H1 (cell line): ENCODE data around the gene HELT. TPM values are rescaled to one million over a fixed set of nuclear protein-coding genes. Genes with fewer than 3 reads are reported as not detected.
A peak's percentile ranks its signal among the peaks of the same experiment; 100 is the strongest.

ENCODE experiments used
- CTCF ChIA-PET: fragments of 300-600 bp; sonication (Branson Sonifier 250); formaldehyde crosslinking; loops from one replicate; lab custom pipeline; 2021; ENCODE audit not compliant: partially characterized antibody; lab: Charles Lee
- POLR2A ChIA-PET: fragments of 300-600 bp; sonication (Branson Sonifier 250); formaldehyde crosslinking; loops from one replicate; lab custom pipeline; 2021; ENCODE audit warnings: inconsistent platforms; ENCODE audit not compliant: partially characterized antibody; lab: Charles Lee
- DNase-seq, 2 experiments: peaks; one replicate each; pipeline versions ENCODE4 v3.0.0 to v3.0.0-alpha.2; 2010 to 2022; ENCODE audit warnings: low spot score in 2 of 2, low read depth in 1 of 2, mixed read lengths in 1 of 2
- FAIRE-seq: peaks from 2 replicates; lab custom pipeline; 2011; peaks lifted over from hg19 to GRCh38; lab: Jason Lieb, UNC
- H2AFZ ChIP-seq: 2 replicates; pipeline ENCODE4 v1.8.1; 2012; ENCODE audit warnings: low read length, inconsistent platforms
- H2AK5ac ChIP-seq: 2 replicates; pipeline ENCODE4 v1.6.1; 2013; ENCODE audit warnings: low read depth, low read length
- H2BK120ac ChIP-seq: replicated peaks from 2 replicates; pipeline ENCODE3; 2013; ENCODE audit warnings: low read depth, low read length, inconsistent platforms
- H2BK12ac ChIP-seq: 2 replicates; pipeline ENCODE4 v1.6.1; 2013; ENCODE audit warnings: low read depth, low read length
- H2BK15ac ChIP-seq: 2 replicates; pipeline ENCODE4 v1.6.1; 2013; ENCODE audit warnings: low read length
- H2BK20ac ChIP-seq: 2 replicates; pipeline ENCODE4 v1.6.1; 2013; ENCODE audit warnings: low read length
- H2BK5ac ChIP-seq: 2 replicates; pipeline ENCODE4 v1.6.1; 2013; ENCODE audit warnings: low read depth, low read length
- H3K14ac ChIP-seq: 2 replicates; pipeline ENCODE4 v1.6.1; 2013; ENCODE audit warnings: inconsistent platforms; ENCODE audit not compliant: insufficient read length
- H3K18ac ChIP-seq: 2 replicates; pipeline ENCODE4 v1.6.1; 2013; ENCODE audit warnings: low read length; ENCODE audit errors: extremely low read depth
- H3K23ac ChIP-seq: 2 replicates; pipeline ENCODE4 v1.6.1; 2013; ENCODE audit warnings: inconsistent platforms; ENCODE audit not compliant: insufficient read length
- H3K23me2 ChIP-seq: 2 replicates; pipeline ENCODE4 v1.6.1; 2013; ENCODE audit warnings: low read depth, low read length
- H3K27ac ChIP-seq: 2 replicates; pipeline ENCODE4 v1.6.1; 2011; ENCODE audit warnings: low read depth, low read length, inconsistent platforms
- H3K27me3 ChIP-seq, 4 experiments: replicated peaks in 1 of 4; 1 replicate in 1 of 4; 2 replicates in 3 of 4; pipeline versions ENCODE4 v1.6.1 to v1.8.1; 2011 to 2013; ENCODE audit warnings: low read length in 3 of 4, mild to moderate bottlenecking in 3 of 4, inconsistent platforms in 2 of 4, mixed read lengths in 2 of 4, moderate library complexity in 1 of 4; ENCODE audit not compliant: control insufficient read depth in 3 of 4, insufficient read depth in 3 of 4; ENCODE audit errors: extremely low read depth in 1 of 4
- H3K36me3 ChIP-seq, 4 experiments: 2 replicates each; pipeline versions ENCODE4 v1.6.1 to v1.8.1; 2011 to 2013; ENCODE audit warnings: mild to moderate bottlenecking in 4 of 4, low read length in 3 of 4, moderate library complexity in 2 of 4, control low read depth in 1 of 4, inconsistent platforms in 1 of 4; ENCODE audit not compliant: insufficient read depth in 4 of 4, control insufficient read depth in 2 of 4
- H3K4ac ChIP-seq: replicated peaks from 2 replicates; pipeline ENCODE3; 2013; ENCODE audit warnings: low read length, low read depth, mixed read lengths, inconsistent platforms; ENCODE audit not compliant: insufficient read length
- H3K4me1 ChIP-seq, 4 experiments: replicated peaks in 1 of 4; 1 replicate in 1 of 4; 2 replicates in 3 of 4; pipeline versions ENCODE4 v1.6.1 to v1.8.1; 2011 to 2013; ENCODE audit warnings: low read length in 3 of 4, inconsistent platforms in 2 of 4, mixed read lengths in 1 of 4; ENCODE audit not compliant: insufficient read depth in 4 of 4, control insufficient read depth in 3 of 4
- H3K4me2 ChIP-seq, 2 experiments: 2 replicates each; pipeline versions ENCODE4 v1.6.1 to v1.8.1; 2011 to 2013; ENCODE audit warnings: low read depth in 2 of 2, low read length in 2 of 2, control low read depth in 1 of 2, inconsistent platforms in 1 of 2, mild to moderate bottlenecking in 1 of 2; ENCODE audit not compliant: insufficient read depth in 1 of 2
- H3K4me3 ChIP-seq, 4 experiments: fragments of 200-600, 300-600 bp in 1 of 4; sonication (generic), shearing (Covaris generic), sonication (Bioruptor Twin) in 1 of 4; 2 replicates each; pipeline versions ENCODE4 v1.5.1 to v1.8.1; 2011 to 2016; ENCODE audit warnings: low read length in 4 of 4, low read depth in 3 of 4, control low read depth in 2 of 4, inconsistent platforms in 2 of 4, mild to moderate bottlenecking in 2 of 4, mixed read lengths in 1 of 4, moderate library complexity in 1 of 4; ENCODE audit not compliant: insufficient read depth in 2 of 4; ENCODE audit errors: extremely low read depth in 1 of 4
- H3K56ac ChIP-seq: replicated peaks from 2 replicates; pipeline ENCODE3; 2013; ENCODE audit warnings: low read depth, mild to moderate bottlenecking, mixed read lengths, low read length, inconsistent platforms; ENCODE audit not compliant: insufficient read length
- H3K79me1 ChIP-seq: 2 replicates; pipeline ENCODE4 v1.6.1; 2013; ENCODE audit warnings: low read depth, low read length, control low read depth
- H3K79me2 ChIP-seq, 2 experiments: 2 replicates each; pipeline versions ENCODE4 v1.6.1 to v1.8.1; 2012 to 2013; ENCODE audit warnings: low read length in 2 of 2, mild to moderate bottlenecking in 2 of 2, inconsistent platforms in 1 of 2; ENCODE audit not compliant: insufficient read depth in 2 of 2, control insufficient read depth in 1 of 2
- H3K9ac ChIP-seq, 4 experiments: replicated peaks in 1 of 4; 1 replicate in 1 of 4; 2 replicates in 3 of 4; pipeline versions ENCODE4 v1.6.1 to v1.8.1; 2011 to 2013; ENCODE audit warnings: low read depth in 3 of 4, low read length in 3 of 4, control low read depth in 2 of 4, mild to moderate bottlenecking in 2 of 4, moderate library complexity in 2 of 4, inconsistent platforms in 1 of 4; ENCODE audit errors: extremely low read depth in 1 of 4
- H3K9me3 ChIP-seq, 2 experiments: 2 replicates each; pipeline versions ENCODE4 v1.6.1 to v1.8.1; 2012 to 2013; ENCODE audit warnings: mild to moderate bottlenecking in 2 of 2, moderate library complexity in 2 of 2, control low read depth in 1 of 2, inconsistent platforms in 1 of 2, low read depth in 1 of 2, low read length in 1 of 2, mixed read lengths in 1 of 2; ENCODE audit not compliant: insufficient read depth in 2 of 2
- H4K20me1 ChIP-seq, 2 experiments: replicated peaks in 1 of 2; 2 replicates each; pipeline versions ENCODE3 to v1.8.1; 2011 to 2013; ENCODE audit warnings: inconsistent platforms in 2 of 2, low read length in 2 of 2, mild to moderate bottlenecking in 1 of 2; ENCODE audit not compliant: insufficient read depth in 2 of 2, control insufficient read depth in 1 of 2
- H4K5ac ChIP-seq: 2 replicates; pipeline ENCODE4 v1.6.1; 2013; ENCODE audit warnings: low read length, low read depth, mixed read lengths, inconsistent platforms; ENCODE audit not compliant: insufficient read length
- H4K8ac ChIP-seq: 2 replicates; pipeline ENCODE4 v1.8.0; 2013; ENCODE audit warnings: mild to moderate bottlenecking, moderate library complexity, low read length, inconsistent platforms; ENCODE audit not compliant: insufficient read depth; ENCODE audit errors: extremely low read depth
- H4K91ac ChIP-seq: replicated peaks from 2 replicates; pipeline ENCODE3; 2013; ENCODE audit warnings: low read length, mixed read lengths, inconsistent platforms; ENCODE audit not compliant: insufficient read length
- ASH2L ChIP-seq: fragments of 200-600, 300-600 bp; sonication (generic); IDR thresholded peaks from one replicate; pipeline ENCODE4 v1.7.1; 2017; ENCODE audit warnings: low read length
- EZH2 ChIP-seq: fragments of 200-600 bp; sonication (generic); IDR thresholded peaks from 2 replicates; pipeline ENCODE4 v1.7.1; 2012; ENCODE audit warnings: low read depth, mild to moderate bottlenecking, moderate library complexity, low read length, inconsistent platforms; ENCODE audit not compliant: severe bottlenecking
- KDM1A ChIP-seq: fragments of 200-600, 300-600 bp; sonication (generic); IDR thresholded peaks from 2 replicates; pipeline ENCODE4 v1.7.1; 2016; ENCODE audit warnings: mild to moderate bottlenecking, low read length, borderline replicate concordance
- WGBS, 2 experiments: shearing (Covaris generic) in 1 of 2; methylation state at CpG; one replicate each; pipeline versions ENCODE4 v1.1.6 to v1.1.7; 2013 to 2015; ENCODE audit warnings: low lambda C conversion rate in 2 of 2, mixed read lengths in 2 of 2, inconsistent platforms in 1 of 2, low coverage in 1 of 2, missing lambda C conversion rate in 1 of 2; ENCODE audit not compliant: insufficient replicate concordance in 2 of 2, insufficient coverage in 1 of 2, insufficient read length in 1 of 2; ENCODE audit errors: extremely low coverage in 1 of 2, missing lambda C conversion rate in 1 of 2; 5-methylcytosine and 5-hydroxymethylcytosine counted together
- polyA plus RNA-seq, 7 experiments: library from polyadenylated mRNA; depleted of rRNA in 3 of 7; stranded (reverse) in 5 of 7; unstranded in 2 of 7; fragments of >200 nt in 5 of 7; fragments of 200-250 nt in 2 of 7; gene quantifications; 1 replicate in 5 of 7; 2 replicates in 1 of 7; 4 replicates in 1 of 7; pipeline versions ENCODE4 v1.2.1 to v1.2.3, GENCODE V29; 2011 to 2013; ENCODE audit warnings: missing spikeins in 2 of 7, mixed read lengths in 2 of 7
- total RNA-seq: library from RNA; stranded (reverse); fragmentation: NEBNext Ultra II Directional; extraction: Animal tissue kit (Norgen Biotek cat#: 25700); gene quantifications from 2 replicates; pipeline ENCODE4 v1.2.1, GENCODE V29; 2021

HELT gene
- total and polyA plus RNA-seq, 2 of the 8 experiments (the other 6 are each of a cell fraction or from before 2014, with no cell fraction given), result 0.32 to 0.35 TPM

DNA sequence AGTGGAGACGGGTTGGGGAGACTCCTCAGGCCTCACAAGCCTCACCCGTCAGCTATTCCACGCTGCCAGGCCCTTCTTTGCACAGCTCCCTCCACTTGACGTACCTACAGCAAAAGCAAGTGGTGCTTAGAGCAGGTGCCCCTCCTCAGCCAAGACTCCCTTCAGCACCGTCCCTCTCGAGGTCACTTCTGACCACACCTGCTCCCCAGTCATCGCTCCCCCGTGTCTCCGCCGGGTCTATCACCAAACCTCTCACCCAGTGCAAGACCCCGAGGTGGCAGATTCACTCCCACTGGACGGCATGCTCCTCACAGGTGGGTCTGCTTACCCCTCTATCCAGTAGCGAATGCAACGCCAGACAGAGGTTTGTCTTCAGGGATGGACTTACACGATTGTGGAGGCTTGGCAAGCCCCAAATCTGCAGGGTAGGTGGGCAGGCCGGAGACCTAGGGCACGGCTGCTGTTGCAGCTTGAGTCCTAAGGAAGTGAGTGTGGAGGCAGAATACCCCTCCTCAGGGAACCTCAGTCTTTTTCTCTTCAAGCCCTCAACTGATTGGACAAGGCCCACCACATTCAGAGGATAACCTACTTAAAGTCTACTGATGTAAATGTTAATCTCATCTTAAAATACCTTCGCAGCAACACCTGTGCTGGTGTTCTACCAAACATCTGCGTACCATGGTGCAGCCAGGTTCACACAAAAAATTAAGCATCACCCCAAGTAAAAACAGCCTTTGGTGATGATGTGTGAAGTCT lies 14.5 kb upstream of the HELT start:
- no peak for FAIRE-seq
- POLR2A ChIA-PET, result interaction anchor here (0.6 kb wide), 1 partner anchor 271 kb away, joined by 5 read pairs; no protein-coding TSS in a partner anchor
- CTCF ChIA-PET, result interaction anchor here (0.7 to 1.4 kb wide), 4 partner anchors 60 to 180 kb away, joined by 3 read pairs; no protein-coding TSS in a partner anchor

More for the DNA sequence above, 14.5 kb upstream of the HELT start:
- no peak for DNase-seq
- no peak overlapping the region for H2BK20ac ChIP-seq
- no peaks in the 10 kb centered on the region for H4K20me1 ChIP-seq
- WGBS, 2 experiments, result 91% methylated on average over 19 of the region's 19 CpGs; no CpG with 5 or more reads in 1 of the 2 experiments
- H3K9ac ChIP-seq, result no peak overlapping the region
- no peak overlapping the region for H2AFZ ChIP-seq
- peaks cover 5% of the 10 kb centered on the region; the same call in 1 of the 2 replicates for H3K23me2 ChIP-seq
- H2BK120ac ChIP-seq, result no peak overlapping the region
- H3K4me1 ChIP-seq, result peaks cover 0 to 9% (median 5%) of the 10 kb centered on the region in 4 experiments; a peak in 3 of 7 replicates
- H3K79me1 ChIP-seq, result no peaks in the 10 kb centered on the region
- H3K23ac ChIP-seq, result no peak overlapping the region
- no peak overlapping the region; a peak in 1 of 4 replicates for H3K4me2 ChIP-seq
- no peaks in the 10 kb centered on the region for H3K9me3 ChIP-seq
- no peaks in the 10 kb centered on the region for H3K79me2 ChIP-seq
- H3K36me3 ChIP-seq, result no peaks in the 10 kb centered on the region
- no peak overlapping the region for H2AK5ac ChIP-seq
- peaks cover 0 to 21% (median 15%) of the 10 kb centered on the region in 4 experiments; a peak in 6 of 7 replicates for H3K27me3 ChIP-seq
- no peak overlapping the region for H4K8ac ChIP-seq
- peak overlapping the region; percentile 40; the same call in 1 of the 2 replicates for H2BK15ac ChIP-seq
- H3K4ac ChIP-seq, result no peak overlapping the region
- no peak overlapping the region for H3K4me3 ChIP-seq
- H2BK5ac ChIP-seq, result no peak overlapping the region
- H4K91ac ChIP-seq, result no peak overlapping the region
- H2BK12ac ChIP-seq, result no peak overlapping the region
- H3K18ac ChIP-seq, result no peak overlapping the region
- no peak overlapping the region for H3K27ac ChIP-seq
- H4K5ac ChIP-seq, result no peak overlapping the region
- H3K56ac ChIP-seq, result no peak overlapping the region
- peak; percentile 62; the same call in 1 of the 2 replicates for TF ChIP-seq KDM1A
- no peak for TF ChIP-seq ASH2L
- peak; percentile 12 for TF ChIP-seq EZH2
- no peak overlapping the region for H3K14ac ChIP-seq
